HG03039 (cell line): Measurements from ENCODE around the gene SEC22C.
A peak's percentile ranks its signal among the peaks of the same experiment; 100 is the strongest.
"Not testable (repeated sequence)": the region's sequence is repeated elsewhere in the genome, so short reads cannot be mapped to it uniquely, and the experiment has no call there.

Source experiments
- ATAC-seq: cut with Tn5 transposase; IDR thresholded peaks from one replicate; pipeline ENCODE4 v1.9.1; 2021; ENCODE audit warnings: mild to moderate bottlenecking, moderate library complexity; ENCODE audit not compliant: unreplicated experiment

SEC22C gene

GRCh38 chr3:42581709-42582473 lies at the start of gene SEC22C:
TSS of gene SEC22C (minus strand) at chr3:42581967. CDS start at chr3:42569046, 12,921 bp downstream.
- ATAC-seq, result peak; percentile 86

- no peak for ATAC-seq
Observed at GRCh38 chr3:42613462-42613861, 31.7 kb upstream of the SEC22C start.

GRCh38 chr3:42612928-42613327 lies 31.2 kb upstream of the SEC22C start:
- no peak for ATAC-seq

DNA sequence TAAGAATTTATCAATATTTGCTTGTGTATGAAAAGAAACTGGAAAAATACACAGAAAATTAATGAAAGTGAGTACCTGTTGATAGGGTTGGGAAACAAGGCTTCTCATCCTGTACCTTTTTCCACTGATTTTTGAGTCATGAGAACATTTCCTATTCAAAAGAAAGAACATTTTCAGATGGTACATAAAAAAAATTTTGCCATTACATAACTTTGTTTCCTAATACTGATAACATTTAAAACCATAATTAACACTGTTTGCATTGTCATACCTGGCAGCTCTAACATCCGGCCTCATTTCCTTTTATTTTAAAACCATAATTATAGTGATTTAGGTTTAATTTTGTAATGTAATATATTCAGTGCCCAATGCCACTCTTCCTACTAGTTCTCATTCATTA lies 30.4 kb upstream of the SEC22C start:
- no peak for ATAC-seq

- ATAC-seq, result no peak
Observed at GRCh38 chr3:42610976-42611375, 29.2 kb upstream of the SEC22C start.

GRCh38 chr3:42608581-42608980 lies 26.8 kb upstream of the SEC22C start:
- no peak for ATAC-seq

DNA sequence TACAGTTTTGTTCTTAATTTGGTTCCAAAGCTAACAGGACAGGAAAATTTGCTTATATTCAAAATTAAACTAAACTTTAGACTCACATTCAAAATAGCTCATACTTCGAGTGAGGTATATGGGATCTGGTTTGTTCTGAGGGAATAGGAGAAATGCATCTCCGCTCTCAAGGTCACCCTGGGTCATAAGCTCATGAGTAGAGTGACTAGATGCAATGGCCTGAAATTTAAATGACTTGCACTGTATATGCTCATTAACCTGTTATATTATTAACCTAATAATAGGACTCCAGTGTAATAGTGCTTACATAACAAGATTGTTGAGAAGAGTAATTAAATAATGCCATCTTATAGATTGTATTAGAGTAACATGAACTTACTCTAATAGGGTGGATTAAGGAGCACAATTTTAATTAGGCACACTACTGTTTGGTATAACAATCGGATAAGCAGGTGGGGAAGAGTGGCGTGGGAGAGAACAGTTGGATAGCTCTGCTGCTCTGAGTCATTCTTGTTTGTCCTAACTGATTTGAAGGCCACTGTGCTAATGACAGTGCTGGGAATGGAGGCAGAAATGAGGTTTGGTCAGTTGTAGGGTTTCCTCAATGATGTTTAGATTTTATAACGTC lies 23.9 kb upstream of the SEC22C start:
- ATAC-seq, result no peak

DNA sequence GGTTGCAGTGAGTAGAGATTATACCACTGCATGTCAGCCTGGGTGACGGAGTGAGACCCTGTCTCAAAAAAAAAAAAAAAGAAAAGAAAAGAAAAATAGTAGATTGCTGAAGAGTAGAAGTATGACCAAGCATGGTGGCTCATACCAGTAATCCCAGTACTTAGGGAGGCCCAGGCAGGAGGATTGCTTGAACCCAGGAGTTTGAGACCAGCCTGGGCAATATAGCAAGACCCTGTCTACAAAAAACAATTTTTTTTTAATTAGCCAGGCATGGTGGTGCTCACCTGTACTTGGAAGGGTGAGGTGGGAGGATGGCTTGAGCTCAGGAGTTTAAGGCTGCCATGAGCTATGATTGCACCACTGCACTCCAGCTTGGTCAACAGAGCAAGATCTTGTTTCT lies 21.2 kb upstream of the SEC22C start:
- ATAC-seq, result no peak

DNA sequence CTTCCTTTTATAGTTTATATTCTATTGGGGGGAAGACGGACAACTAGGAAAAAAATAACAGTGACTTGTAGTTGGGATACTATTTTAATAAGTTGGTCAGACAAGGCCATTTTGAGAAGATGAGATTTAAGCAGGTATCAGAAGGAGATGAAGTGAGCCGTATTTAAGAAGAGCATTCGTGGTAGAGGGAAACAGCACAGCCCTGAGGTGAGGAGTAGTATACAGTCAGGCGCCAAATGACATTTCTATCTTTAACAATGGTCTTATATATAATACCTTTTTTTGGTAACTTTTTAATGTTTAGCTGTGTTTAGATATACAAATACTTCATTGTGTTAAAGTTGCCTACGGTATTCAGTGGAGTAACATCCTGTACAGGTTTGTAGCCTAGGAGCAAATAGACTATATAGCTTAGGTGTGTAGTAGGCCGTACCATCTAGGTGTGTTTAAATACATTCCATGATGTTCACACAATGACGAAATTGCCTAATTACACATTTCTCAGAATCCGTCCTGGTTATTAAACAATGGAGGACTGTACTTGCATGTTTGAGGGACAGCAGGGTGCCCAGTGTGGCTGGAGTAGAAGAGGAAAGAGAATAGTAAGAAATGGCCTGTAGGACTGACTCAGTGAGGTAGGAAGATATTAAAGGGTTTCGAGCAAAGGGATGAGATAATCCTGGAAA lies 20.3 kb upstream of the SEC22C start:
- ATAC-seq, result no peak

GRCh38 chr3:42600958-42601675 lies 19.4 kb upstream of the SEC22C start:
- peak; percentile 22 for ATAC-seq

DNA sequence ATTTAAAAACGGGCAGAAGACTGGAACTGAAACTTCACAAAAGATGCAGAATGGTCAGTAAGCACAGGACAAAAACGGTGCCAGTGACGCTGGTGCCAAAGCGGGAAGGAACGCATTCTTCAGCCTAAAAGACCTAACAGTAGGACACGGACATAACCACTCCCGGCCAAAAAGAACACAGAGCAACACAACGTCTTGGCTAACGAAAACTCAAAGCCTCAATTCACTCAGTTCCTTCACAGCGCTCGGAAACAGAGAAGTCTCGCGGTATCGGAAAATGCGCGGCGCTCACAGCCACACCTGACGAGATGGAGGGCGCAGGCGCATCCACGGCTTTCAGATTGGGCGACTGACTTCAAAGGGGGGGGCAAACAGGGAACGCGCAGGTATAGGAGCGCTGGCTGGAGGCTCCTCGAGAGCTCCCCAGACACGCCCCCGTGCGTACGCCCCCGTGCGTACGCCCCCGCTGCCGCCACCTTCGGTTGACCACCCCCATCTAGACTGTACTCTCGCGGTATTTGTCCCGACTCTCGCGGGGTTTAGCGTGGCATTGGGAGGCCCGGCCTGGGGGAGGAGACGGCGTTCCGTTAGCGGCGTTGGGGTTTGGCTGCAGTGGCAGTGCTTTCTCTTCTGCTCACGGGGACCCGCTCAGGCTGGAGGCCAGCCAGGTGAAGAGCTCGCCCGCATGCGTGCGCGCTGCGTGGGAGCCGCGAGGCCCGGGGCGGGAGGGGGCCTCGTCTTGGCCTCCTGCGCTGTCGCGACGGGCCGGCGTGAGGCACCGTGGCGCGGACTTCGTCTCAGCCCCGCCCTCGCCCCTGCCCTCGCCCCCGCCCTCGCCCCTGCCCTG lies 18.6 kb upstream of the SEC22C start, which contains the start of gene NKTR:
NKTR (plus strand) TSS at position 576 of the 847 bp plus-strand sequence. CDS start 321 bp downstream, outside the sequence.
- peak; percentile 77 for ATAC-seq

- not testable (repeated sequence) for ATAC-seq
Observed at GRCh38 chr3:42597098-42597497, 15.3 kb upstream of the SEC22C start.

GRCh38 chr3:42595682-42596081 lies 13.9 kb upstream of the SEC22C start:
- no peak for ATAC-seq

DNA sequence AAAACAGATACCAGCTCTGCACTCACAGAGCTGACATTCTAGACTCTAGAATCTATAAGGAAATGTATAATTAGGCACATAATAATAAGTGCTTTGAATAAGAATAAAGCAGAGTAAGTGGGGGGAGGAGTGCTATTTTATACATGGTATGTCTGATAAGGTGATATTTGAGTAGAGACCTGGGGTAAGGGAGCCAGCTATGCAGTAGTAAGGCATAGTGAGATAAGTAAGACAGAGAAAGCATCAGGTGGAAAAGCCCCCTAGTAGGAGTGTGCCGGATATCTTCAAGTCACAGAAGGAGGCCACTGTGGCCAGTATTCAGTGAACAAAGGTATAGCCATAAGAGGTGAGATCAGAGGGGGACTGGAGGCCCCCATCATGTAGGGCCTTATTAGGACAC lies 11.9 kb upstream of the SEC22C start:
- no peak for ATAC-seq

GRCh38 chr3:42591811-42592210 lies 10.0 kb upstream of the SEC22C start:
- ATAC-seq, result no peak

DNA sequence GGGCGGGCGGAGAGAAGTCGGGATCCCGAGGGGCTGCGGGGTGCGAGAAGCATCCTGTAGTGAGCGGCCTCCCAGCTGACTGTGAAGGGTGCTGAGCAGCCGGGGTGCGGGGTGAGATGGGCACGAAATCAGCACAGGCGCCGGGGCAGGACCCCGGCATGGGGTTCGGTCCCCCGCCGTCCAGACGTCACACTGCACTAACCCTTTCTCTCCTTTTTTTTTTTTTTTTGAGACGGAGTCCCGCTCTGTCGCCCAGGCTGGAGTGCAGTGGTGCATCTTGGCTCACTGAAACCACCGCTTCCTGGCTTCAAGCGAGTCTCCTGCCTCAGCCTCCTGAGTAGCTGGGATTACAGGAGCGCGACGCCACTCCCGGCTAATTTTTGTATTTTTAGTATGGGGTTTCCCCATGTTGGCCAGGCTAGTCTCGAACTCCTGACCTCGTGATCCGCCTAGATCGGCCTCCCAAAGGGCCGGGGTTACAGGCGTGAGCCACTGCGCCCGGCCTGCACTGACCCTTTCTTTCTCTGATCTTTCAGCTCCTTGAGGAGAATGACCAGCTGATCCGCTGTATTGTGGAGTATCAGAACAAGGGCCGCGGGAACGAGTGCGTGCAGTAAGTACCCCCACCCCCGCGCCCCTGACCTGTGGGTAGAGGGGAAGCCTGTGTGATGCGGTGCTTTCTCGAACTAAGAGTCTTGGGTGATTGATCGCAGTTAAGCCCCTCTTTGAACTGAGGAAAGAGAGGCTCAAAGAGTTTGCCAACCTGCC lies 9.4 kb upstream of the SEC22C start:
- ATAC-seq, result no peak

GRCh38 chr3:42589382-42590109 lies 7.8 kb upstream of the SEC22C start:
- ATAC-seq, result no peak

DNA sequence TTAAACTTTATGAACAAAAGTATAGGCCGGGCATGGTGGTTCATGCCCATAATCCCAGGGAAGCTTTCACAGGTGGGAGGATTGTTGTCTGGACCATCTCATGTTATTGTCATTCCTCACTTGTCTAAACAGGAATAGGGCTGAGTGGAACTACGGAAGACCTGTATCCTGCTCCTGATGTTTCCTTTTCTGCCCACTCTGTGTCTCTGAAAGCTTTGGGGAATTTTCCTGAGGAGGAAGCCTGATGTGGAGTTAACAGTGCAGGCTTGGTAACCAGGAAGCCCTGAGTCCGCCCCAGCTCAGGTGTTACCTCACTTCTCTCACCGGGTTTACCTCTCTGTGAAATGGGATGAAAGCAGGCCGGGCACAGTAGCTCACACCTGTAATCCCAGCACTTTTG lies 6.9 kb upstream of the SEC22C start:
- ATAC-seq, result no peak
